ENCODE measurements around the gene PGP. TPM values are rescaled to one million over a fixed set of nuclear protein-coding genes. Genes with fewer than 3 reads are reported as not detected.

PGP gene
- total RNA-seq, 1 donor from 2014 or later: 10.1 TPM

GRCh38 chr16:2199095-2199494 lies 15.5 kb downstream of the PGP start:
- no peak for DNase-seq

DNA sequence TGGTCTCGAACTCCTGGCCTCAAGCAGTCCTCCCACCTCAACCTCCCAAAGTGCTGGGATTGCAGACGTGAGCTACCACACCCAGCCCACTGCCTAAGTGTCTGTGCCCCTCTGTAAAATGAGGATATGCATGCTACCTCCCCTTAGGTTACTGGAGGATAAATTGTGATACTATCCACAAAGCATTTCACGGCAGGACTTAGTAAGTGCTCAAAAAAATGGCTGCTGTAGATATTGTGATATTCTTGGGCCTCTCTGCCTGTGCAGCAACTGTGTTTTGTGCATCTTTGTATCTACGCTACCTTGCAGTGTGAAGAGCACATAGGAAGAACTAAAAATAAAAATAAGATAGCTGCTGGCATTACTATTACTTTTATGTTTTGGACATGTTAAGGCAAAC lies 16.4 kb downstream of the PGP start:
- no peak for DNase-seq

DNA sequence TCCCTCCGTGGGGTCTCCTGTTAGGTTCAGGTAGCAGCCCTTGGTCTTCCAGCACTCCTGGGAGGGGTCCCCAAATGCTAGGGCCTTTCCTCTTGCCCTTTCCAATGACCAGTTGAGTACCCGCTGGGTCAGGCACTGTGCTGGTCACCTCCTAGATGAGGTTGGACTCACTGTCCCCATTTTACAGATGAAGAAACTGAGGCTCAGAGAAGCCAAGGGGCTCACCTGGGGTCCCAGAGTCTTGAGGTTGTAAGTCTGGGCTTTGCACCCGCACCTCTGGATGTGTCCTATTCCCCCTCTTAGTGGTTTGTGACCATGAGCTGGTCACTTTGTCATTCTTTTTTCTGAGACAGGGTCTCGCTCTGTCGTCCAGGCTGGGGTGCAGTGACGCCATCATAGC lies 16.9 kb downstream of the PGP start:
- no peak for DNase-seq

DNA sequence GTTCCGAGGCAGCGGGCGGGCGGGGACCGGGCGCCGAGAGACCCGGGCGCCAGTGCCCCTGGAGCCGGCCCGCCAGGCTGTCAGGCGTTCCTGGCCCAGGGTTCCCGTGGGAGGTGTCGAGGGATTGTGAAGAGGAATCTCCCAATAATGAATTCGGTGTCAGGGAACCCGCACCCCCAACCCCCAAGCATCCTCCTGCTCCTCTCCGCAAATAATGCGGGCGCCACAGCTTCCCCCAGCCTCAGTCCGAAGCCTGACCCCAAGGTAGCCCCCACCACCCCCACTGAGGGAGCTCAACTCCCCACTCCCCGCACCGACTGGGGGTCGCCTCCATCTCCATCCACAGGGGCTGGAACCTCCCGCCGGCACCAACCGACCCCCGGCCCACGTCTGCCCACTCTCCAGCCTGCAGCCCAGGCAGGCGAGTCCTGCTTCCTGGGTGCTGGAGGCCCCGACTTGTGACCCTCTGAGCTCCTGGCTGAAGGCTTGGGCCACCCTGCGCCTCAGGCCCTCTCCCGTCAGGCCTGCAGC lies 17.6 kb downstream of the PGP start:
- DNase-seq: no peak

DNA sequence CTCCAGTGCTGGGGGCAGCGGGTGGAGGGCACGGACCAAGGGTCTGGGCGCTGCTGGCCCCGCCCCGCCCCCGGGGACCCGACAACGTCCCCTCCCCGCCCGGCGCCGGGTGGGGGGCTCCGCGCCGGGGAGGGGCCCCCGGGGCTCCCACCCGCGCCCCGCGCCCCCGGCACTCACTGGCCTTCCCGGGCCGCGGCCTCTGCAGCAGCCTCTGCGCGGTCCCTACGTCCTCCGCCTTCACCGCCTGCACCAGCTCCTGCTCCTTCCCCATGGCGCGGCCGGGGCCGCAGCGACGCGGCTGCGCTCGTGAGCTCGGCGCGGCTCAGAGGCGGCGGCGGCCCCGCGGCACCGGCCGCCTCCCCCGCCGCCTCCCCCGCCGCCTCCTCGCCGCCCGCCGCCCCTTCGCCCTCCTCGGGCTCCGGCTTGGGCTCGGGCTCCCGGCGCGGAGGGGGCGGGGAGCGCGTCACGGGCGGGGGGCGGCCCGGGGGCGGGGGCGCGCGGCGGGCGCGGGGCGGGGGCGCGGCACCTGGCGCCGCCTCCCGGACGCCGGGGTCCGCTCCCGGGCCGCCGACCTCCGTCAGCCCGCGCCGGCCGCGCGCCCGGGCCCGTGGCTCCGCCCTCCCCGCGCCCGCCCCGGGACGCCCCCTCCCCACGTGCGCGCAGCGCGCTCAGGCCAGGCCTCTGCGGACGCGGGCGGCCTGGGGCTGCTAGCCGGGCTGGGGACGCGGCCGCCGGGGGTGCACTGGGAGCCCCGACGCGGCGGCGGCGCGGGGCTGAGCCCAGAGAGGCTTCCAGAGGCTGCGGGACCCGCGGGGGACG lies 18.3 kb downstream of the PGP start, which contains the start of gene CASKIN1:
TSS of gene CASKIN1 (minus strand) at position 444 of the 819 bp plus-strand sequence. CDS start at position 271, 173 bp downstream.
- no peak for DNase-seq

- no peak for DNase-seq
Observed at GRCh38 chr16:2195322-2196161, 19.1 kb downstream of the PGP start.

DNA sequence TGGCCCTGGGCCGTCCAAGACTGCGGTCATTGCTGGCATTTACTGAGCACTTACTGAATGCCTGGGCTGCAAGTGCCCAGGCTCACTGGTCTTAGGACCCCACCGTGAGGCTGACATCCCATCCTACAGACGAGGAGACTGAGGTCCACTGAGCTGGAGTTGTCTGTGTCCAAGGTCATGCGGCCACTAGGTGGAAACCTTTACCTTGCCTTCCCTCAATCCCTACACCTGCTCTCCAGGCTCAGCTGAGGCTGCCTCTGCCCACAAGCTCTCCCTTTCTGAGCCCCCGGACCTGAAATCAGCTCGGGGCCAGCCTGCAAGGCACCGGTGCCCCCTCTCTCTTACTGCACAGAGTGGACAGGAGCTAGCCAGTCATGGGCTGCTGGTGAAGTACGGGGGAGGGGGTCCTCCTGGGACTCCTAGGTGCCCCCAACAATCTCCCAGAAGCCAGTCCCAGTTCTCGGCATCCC lies 19.8 kb downstream of the PGP start:
- no peak for DNase-seq

- no peak for DNase-seq
Observed at GRCh38 chr16:2194166-2194834, 20.3 kb downstream of the PGP start.

DNA sequence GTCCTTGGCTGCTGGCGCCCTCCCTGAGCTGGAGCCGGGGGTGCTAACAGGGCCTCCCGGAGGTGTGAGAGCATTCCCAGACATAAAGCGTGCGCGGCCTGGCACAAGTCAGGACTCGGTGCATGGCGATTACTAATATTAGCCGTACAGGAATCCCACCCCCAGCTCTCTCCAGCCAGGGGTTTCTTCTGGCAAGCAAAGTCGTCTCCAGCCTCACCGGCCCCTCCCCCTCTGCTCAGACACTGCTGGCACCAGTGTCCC lies 23.3 kb downstream of the PGP start:
- DNase-seq: no peak

- DNase-seq: no peak
Observed at GRCh38 chr16:2190659-2191445, 23.8 kb downstream of the PGP start.

DNA sequence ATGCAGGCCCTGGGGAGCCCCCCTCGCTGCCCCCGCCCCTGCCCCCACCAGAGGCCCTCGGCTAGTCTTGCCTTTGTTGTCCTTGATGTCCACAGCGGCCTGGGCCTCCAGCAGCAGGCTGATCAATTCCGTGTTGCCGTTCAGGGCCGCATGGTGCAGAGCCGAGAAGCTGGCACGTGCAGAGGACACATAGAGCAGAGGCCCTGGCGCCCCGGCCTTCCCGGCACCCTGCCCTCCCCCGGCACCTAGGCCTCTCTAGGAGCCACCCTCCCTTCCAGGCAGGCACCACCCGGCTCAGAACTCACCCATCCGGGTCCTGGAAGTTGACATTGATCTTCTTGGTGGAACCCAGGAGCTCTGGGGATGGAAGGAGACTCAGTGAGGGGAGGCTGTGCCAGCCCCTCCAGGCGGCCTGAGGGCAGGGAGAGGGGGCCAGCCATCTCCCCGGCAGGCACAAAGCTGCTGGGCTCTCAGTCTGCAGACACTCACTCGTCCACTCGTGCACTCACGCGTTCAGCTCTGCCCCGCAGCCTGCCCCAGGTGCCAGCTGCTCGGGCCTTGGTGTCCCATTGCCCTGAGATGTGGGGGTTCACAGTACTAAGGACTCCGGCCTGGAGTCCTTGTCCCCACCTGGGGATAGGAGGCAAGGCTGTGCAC lies 24.5 kb downstream of the PGP start:
- no peak for DNase-seq

DNA sequence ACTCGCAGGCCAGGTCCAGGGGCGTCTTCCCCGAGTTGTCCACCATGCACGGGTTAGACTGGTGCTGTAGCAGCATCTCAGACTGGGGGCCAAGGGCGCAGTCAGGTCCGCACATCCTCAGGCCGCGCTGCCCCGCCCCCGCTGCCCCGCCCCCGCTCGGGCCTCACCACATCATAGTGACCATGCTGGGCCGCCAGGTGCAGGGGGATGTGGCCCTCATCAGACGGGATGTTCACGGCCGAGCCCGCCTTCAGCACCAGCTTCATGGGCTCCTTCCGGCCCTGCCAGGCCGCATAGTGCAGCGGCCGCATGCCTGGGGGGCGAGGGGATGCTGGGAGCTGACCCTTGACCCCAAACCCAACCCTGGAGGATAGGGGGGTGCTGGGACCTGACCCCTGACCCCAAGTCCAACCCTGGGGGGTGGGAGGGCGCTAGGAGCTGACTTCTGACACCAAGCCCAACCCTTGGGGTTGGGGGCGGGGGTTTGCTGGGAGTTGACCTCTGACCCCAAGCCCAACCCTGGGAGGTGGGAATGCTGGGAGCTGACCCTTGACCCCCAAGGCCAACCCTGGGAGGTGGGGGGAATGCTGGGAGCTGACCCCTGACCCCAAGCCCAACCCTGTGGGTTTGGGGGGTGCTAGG lies 25.3 kb downstream of the PGP start:
- DNase-seq: no peak

- DNase-seq: no peak
Observed at GRCh38 chr16:2188395-2188794, 26.2 kb downstream of the PGP start.

DNA sequence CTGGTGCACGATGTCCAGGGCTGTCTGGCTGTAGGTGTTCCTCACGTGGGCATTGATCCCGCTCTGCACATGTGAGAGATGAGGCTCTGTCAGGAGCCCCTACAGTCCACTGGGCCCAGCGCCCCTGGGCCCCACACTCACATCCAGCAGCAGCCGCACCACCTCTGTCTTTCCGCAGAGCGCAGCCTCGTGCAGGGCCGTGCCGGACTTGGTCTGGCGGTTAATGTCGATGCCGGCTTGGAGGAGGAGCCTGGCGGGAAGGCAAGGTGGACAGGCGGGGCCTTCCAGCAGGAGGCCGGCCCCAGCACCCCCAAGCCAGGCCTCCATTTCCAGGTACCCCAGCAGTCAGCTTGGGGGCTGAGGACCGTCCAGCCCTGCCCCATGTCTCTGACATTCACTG lies 27.4 kb downstream of the PGP start:
- no peak for DNase-seq

DNA sequence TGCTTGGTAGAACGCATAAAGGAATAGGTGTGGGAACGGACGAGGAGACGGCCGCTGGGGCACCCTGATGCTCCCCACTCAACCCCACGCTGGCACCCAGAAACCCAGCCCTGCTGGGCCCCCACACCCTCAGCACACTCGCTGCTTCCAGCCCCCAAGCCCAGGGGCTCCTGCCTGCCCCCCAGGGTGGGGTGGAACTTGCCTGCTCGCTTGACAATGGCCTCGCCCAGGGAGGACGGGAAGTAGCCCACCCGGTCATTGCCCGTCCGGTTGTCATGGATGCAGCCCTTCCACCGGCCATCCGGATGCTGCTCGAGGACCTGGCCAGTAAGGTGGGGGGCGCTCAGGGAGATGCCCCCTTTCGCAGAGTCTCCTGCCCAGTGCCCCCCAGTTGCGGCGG lies 28.1 kb downstream of the PGP start:
- DNase-seq: no peak

GRCh38 chr16:2186064-2186463 lies 28.6 kb downstream of the PGP start:
- DNase-seq: no peak

DNA sequence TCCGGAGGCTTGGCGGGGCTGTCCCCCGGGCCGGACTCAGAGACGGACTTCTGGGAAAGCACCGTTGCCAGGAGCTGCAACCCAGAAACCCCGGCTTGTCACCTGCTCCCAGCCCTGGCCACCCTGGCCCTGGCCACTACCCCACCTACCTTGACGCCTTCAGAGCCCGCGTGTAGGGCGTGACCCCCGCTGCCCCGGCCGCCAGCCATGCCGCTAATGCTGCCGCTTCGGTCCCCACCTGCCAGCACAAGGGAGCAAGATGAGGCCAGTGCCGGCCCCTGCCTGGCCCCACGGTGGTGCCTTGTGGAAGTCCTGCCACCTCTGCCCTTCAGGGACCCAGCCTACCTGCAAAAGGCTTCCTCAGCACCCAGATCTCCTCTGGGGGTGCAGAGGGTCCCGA lies 29.7 kb downstream of the PGP start:
- DNase-seq: no peak

DNA sequence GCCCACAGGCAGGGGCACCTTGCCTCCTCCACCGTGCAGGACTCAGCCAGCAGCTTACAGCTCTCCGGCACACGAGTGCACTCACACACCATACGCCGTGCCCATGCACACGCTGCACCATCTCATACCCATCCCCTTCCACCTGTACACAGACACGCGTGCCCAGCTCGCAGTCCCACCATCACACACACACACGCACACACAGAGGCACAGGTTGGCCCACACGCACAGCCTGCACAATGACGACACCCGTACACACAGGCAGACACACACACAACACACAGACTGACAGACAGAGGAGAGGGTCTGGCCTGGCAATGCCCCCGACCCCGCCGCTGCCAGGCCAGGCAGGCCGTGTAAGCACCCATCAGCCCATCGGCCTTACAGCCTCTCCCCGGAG lies 30.3 kb downstream of the PGP start:
- no peak for DNase-seq

- DNase-seq: no peak
Observed at GRCh38 chr16:2183671-2184070, 31.0 kb downstream of the PGP start.

GRCh38 chr16:2181952-2182351 lies 32.7 kb downstream of the PGP start:
- no peak for DNase-seq
